Body of pancreas (tissue), 4 donors: ENCODE results near the gene KIF5A. TPM values are rescaled to one million over a fixed set of nuclear protein-coding genes. Genes with fewer than 3 reads are reported as not detected.

ENCODE experiments used
- ATAC-seq: fragments of 150-250 bp; one replicate; pipeline ENCODE4 v1.9.1; 2016
- DNase-seq, 4 donors: peaks; one replicate each; pipeline ENCODE4 v3.0.0-alpha.2; 2019
- H3K27ac ChIP-seq, 4 donors: fragments of 200-600 bp; sonication (generic); 1 replicate in 3 of 4; 2 replicates in 1 of 4; pipeline versions ENCODE4 v1.5.1 to v1.6.1; 2016 to 2019; ENCODE audit warnings: mild to moderate bottlenecking in 1 of 4, mixed read lengths in 1 of 4, moderate library complexity in 1 of 4
- H3K27me3 ChIP-seq, 2 donors: fragments of 200-600 bp; sonication (generic); one replicate each; pipeline ENCODE4 v1.6.0; 2016; ENCODE audit warnings: mild to moderate bottlenecking in 1 of 2
- H3K36me3 ChIP-seq, 2 donors: fragments of 200-600 bp; sonication (generic); replicated peaks in 1 of 2; 2 replicates each; pipeline ENCODE4 v1.5.1; 2016; ENCODE audit warnings: low read depth in 2 of 2; ENCODE audit not compliant: insufficient read depth in 1 of 2
- H3K4me1 ChIP-seq: fragments of 200-600 bp; sonication (generic); one replicate; pipeline ENCODE4 v1.6.0; 2016
- H3K4me3 ChIP-seq, 2 donors: fragments of 200-600 bp; sonication (generic); 1 replicate in 1 of 2; 2 replicates in 1 of 2; pipeline ENCODE4 v1.5.1; 2016 to 2019
- H3K9me3 ChIP-seq, 3 donors: fragments of 200-600 bp; sonication (generic); 1 replicate in 2 of 3; 2 replicates in 1 of 3; pipeline ENCODE4 v1.5.1; 2016
- CTCF ChIP-seq, 7 experiments: fragments of 450-650 bp in 4 of 7; fragments of 200-600 bp in 3 of 7; sonication (generic) in 3 of 7; IDR thresholded peaks; one replicate each; pipeline ENCODE4 v1.5.1; 2016 to 2019; ENCODE audit warnings: antibody characterized with exemption in 7 of 7
- POLR2A ChIP-seq, 3 donors: fragments of 450-650 bp; IDR thresholded peaks; one replicate each; pipeline ENCODE4 v1.6.1; 2016; ENCODE audit warnings: antibody characterized with exemption in 3 of 3, mild to moderate bottlenecking in 2 of 3
- WGBS, 2 donors: methylation state at CpG; one replicate each; pipeline ENCODE4 v1.1.5; 2017; 5-methylcytosine and 5-hydroxymethylcytosine counted together
- intact Hi-C: fragments of 100-400 bp; cut with DNase I; formaldehyde crosslinking; loops from one replicate; pipeline ENCODE4 v1.15.1; 2023
- total RNA-seq, 2 donors: library from RNA; depleted of rRNA; stranded (reverse); fragments of >200 nt; gene quantifications; one replicate each; pipeline ENCODE4 v1.1.0, GENCODE V29; 2016

KIF5A gene
- total RNA-seq, 2 donors from 2014 or later = 0.33 to 1.3 TPM

GRCh38 chr12:57552835-57553313 lies 3.0 kb downstream of the KIF5A start:
- TF ChIP-seq POLR2A (IDR thresholded peaks at IDR 0.05) (no peak), CTCF (IDR thresholded peaks at IDR 0.05) (no peak)
- Histone ChIP-seq H3K27ac (no peak overlapping the region), H3K4me3 (no peak overlapping the region), H3K27me3 (no peaks in the 10 kb centered on the region), H3K36me3 (no peaks in the 10 kb centered on the region), H3K4me1 (peaks cover 6% of the 10 kb centered on the region), H3K9me3 (no peaks in the 10 kb centered on the region)
- 63 to 71% methylated on average over 5 to 6 of the region's 6 CpGs for WGBS, 2 donors
- DNase-seq (no peak), ATAC-seq (no peak)
- intact Hi-C loops = no loop called here

- Histone ChIP-seq H3K27ac (no peak overlapping the region), H3K4me1 (peaks cover 6% of the 10 kb centered on the region), H3K27me3 (no peaks in the 10 kb centered on the region), H3K4me3 (no peak overlapping the region), H3K36me3 (no peaks in the 10 kb centered on the region), H3K9me3 (no peaks in the 10 kb centered on the region)
- ATAC-seq (no peak), DNase-seq (no peak)
- intact Hi-C loops = no loop called here
- 66% methylated on average over 7 of the region's 7 CpGs for WGBS, 2 donors
- no peak for TF ChIP-seq POLR2A (IDR thresholded peaks at IDR 0.05)
- TF ChIP-seq CTCF (IDR thresholded peaks at IDR 0.05) = no peak
Observed at GRCh38 chr12:57553343-57554202, 3.7 kb downstream of the KIF5A start.

- no peak for DNase-seq
- Histone ChIP-seq H3K4me3 (no peak overlapping the region), H3K27ac (no peak overlapping the region), H3K36me3 (no peaks in the 10 kb centered on the region), H3K9me3 (no peaks in the 10 kb centered on the region), H3K4me1 (peaks cover 6% of the 10 kb centered on the region), H3K27me3 (no peaks in the 10 kb centered on the region)
- WGBS, 2 donors = 80 to 95% methylated on average over 2 of the region's 2 CpGs
- no peak for ATAC-seq
- intact Hi-C loops = no loop called here
- TF ChIP-seq POLR2A (IDR thresholded peaks at IDR 0.05) (no peak), CTCF (IDR thresholded peaks at IDR 0.05) (no peak)
Observed at GRCh38 chr12:57554453-57554852, 4.6 kb downstream of the KIF5A start.

GRCh38 chr12:57554897-57555296 lies 5.1 kb downstream of the KIF5A start:
- Histone ChIP-seq H3K36me3 (no peaks in the 10 kb centered on the region), H3K4me3 (no peak overlapping the region), H3K9me3 (no peaks in the 10 kb centered on the region), H3K27ac (no peak overlapping the region), H3K4me1 (peaks cover 4% of the 10 kb centered on the region), H3K27me3 (no peaks in the 10 kb centered on the region)
- DNase-seq (no peak), ATAC-seq (no peak)
- 89 to 100% methylated on average over 1 of the region's 1 CpG for WGBS, 2 donors
- TF ChIP-seq POLR2A (IDR thresholded peaks at IDR 0.05) (no peak), CTCF (IDR thresholded peaks at IDR 0.05) (no peak)
- intact Hi-C loops = no loop called here

GRCh38 chr12:57558864-57559263 lies 9.0 kb downstream of the KIF5A start:
- Histone ChIP-seq H3K9me3 (no peaks in the 10 kb centered on the region), H3K27me3 (no peaks in the 10 kb centered on the region), H3K4me3 (no peak overlapping the region), H3K4me1 (no peaks in the 10 kb centered on the region), H3K36me3 (no peaks in the 10 kb centered on the region), H3K27ac (no peak overlapping the region)
- 72 to 79% methylated on average over 4 of the region's 4 CpGs for WGBS, 2 donors
- no peak for DNase-seq
- intact Hi-C loops = no loop called here
- TF ChIP-seq POLR2A (IDR thresholded peaks at IDR 0.05) (no peak), CTCF (IDR thresholded peaks at IDR 0.05) (no peak)
- ATAC-seq = no peak
